GM08714 (cell line): ENCODE data around the gene PCDHB4.
"Not testable (repeated sequence)": the region's sequence is repeated elsewhere in the genome, so short reads cannot be mapped to it uniquely, and the experiment has no call there.

ENCODE experiments used
- H3K4me3 ChIP-seq: fragments of 200-500 bp; sonication (Bioruptor generic); 2 replicates; pipeline ENCODE4 v1.5.1; 2014; ENCODE audit warnings: mild to moderate bottlenecking, low read length, inconsistent platforms
- ZNF274 ChIP-seq: IDR thresholded peaks from 2 replicates; pipeline ENCODE4 v1.6.1; 2012; ENCODE audit warnings: mild to moderate bottlenecking, low read depth, low read length

Gene PCDHB4

DNA sequence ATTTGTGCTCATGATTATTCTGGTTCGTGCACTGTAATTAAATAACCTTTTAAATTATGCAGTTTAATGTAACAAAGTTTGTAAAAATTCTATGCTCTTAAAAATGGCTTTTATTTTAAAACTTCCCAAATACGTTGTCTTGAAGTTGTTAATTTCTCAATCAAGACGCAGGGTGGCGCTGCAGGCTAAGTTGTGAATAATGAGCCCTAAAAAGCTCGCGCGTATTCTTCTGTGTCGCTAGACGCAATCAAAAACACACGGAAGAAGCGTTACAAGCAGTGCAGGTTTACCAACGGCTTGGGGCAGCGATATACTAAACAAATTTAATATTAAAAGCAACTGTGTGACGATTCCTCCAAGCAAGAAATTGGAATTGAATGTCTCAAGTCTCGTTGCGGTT lies at the start of gene PCDHB4:
PCDHB4 (plus strand) TSS at position 256 of the 400 bp plus-strand sequence. CDS start 181 bp downstream, outside the sequence.
- TF ChIP-seq ZNF274 = no peak
- H3K4me3 ChIP-seq = no peak within 1 kb of the TSS

DNA sequence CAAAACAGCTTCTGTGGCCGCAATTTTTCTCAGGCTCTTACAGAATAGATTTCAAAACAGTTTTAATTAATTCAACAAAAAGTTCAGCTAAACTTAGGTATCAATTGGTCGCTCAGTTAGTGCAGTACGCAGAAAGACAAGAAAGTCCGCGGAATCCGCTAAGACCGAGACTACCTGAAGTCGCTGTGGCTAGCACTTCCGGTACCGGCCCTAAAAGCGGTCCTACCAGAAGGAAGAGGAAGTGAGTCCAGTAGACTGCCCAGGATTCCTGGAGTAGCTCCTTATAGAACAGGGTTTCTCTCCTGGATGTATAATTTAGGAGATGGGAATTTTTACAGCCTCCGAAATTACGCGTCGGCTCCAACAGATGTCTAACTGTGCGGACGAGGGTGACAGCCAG lies 43.8 kb upstream of the PCDHB4 start:
- H3K4me3 ChIP-seq = peak overlapping the region; percentile 16; the same call in 1 of the 2 replicates
- no peak for TF ChIP-seq ZNF274

DNA sequence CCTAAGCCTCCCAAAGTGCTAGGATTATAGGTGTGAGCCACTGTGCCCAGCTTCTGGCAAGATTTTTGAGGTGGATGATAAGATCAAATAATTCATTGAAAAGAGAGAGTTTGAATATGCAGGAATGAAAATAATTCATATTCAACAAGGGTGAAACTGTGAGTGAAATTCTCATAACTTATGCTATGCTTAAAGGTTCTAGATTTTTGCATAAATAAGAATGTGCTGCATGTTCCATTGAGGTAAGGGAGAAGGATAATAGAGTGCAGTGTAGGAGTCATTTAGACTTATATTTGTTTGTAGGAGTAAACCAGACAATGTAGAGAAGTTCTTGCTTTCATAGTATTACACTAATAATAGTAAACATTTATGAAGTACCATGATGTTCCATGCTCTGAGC lies 39.4 kb upstream of the PCDHB4 start:
- no peak for TF ChIP-seq ZNF274
- no peak overlapping the region for H3K4me3 ChIP-seq

GRCh38 chr5:141084487-141084989 lies 37.1 kb upstream of the PCDHB4 start:
- no peak for TF ChIP-seq ZNF274
- H3K4me3 ChIP-seq = peak overlapping the region; percentile 21

- no peak within 1 kb of the TSS for H3K4me3 ChIP-seq
Observed at GRCh38 chr5:141094481-141095262, 26.9 kb upstream of the PCDHB4 start, which contains the start of gene PCDHB2. Gene PCDHB2, plus strand, starts transcription at chr5:141094615. Its CDS starts 176 bp downstream, at chr5:141094791.

GRCh38 chr5:141095263-141095641 lies 26.4 kb upstream of the PCDHB4 start:
- TF ChIP-seq ZNF274 = no peak
- no peak overlapping the region for H3K4me3 ChIP-seq

More at GRCh38 chr5:141094481-141095262, 26.9 kb upstream of the PCDHB4 start, which contains the start of gene PCDHB2:
- no peak for TF ChIP-seq ZNF274

DNA sequence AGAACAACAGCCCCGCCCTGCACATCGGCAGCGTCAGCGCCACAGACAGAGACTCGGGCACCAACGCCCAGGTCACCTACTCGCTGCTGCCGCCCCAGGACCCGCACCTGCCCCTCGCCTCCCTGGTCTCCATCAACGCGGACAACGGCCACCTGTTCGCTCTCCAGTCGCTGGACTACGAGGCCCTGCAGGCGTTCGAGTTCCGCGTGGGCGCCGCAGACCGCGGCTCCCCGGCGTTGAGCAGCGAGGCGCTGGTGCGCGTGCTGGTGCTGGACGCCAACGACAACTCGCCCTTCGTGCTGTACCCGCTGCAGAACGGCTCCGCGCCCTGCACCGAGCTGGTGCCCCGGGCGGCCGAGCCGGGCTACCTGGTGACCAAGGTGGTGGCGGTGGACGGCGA lies 25.4 kb upstream of the PCDHB4 start:
- not testable (repeated sequence) for H3K4me3 ChIP-seq

DNA sequence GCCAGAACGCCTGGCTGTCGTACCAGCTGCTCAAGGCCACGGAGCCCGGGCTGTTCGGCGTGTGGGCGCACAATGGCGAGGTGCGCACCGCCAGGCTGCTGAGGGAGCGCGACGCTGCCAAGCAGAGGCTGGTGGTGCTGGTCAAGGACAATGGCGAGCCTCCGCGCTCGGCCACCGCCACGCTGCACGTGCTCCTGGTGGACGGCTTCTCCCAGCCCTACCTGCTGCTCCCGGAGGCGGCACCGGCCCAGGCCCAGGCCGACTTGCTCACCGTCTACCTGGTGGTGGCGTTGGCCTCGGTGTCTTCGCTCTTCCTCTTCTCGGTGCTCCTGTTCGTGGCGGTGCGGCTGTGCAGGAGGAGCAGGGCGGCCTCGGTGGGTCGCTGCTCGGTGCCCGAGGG lies 25.0 kb upstream of the PCDHB4 start:
- H3K4me3 ChIP-seq = not testable (repeated sequence)

GRCh38 chr5:141100243-141100805 lies 21.3 kb upstream of the PCDHB4 start, which contains the start of gene PCDHB3:
Gene PCDHB3, plus strand, starts transcription at chr5:141100473. Its CDS starts 177 bp downstream, at chr5:141100650.
- TF ChIP-seq ZNF274 = no peak
- H3K4me3 ChIP-seq = no peak within 1 kb of the TSS

DNA sequence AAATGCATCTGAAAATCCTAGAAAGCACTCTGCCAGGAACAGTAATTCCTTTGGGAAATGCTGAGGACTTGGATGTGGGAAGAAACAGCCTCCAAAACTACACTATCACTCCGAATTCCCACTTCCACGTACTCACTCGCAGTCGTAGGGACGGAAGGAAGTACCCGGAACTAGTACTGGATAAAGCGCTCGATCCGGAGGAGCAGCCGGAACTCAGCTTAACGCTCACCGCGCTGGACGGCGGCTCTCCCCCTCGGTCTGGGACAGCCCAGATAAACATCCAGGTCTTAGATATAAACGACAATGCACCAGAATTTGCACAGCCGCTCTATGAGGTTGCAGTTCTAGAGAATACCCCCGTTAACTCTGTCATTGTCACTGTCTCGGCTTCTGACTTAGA lies 20.6 kb upstream of the PCDHB4 start:
- no peak for TF ChIP-seq ZNF274
- no peak overlapping the region for H3K4me3 ChIP-seq

GRCh38 chr5:141102070-141102469 lies 19.5 kb upstream of the PCDHB4 start:
- not testable (repeated sequence) for H3K4me3 ChIP-seq

- not testable (repeated sequence) for H3K4me3 ChIP-seq
Observed at GRCh38 chr5:141102471-141102870, 19.1 kb upstream of the PCDHB4 start.

GRCh38 chr5:141105350-141105749 lies 16.3 kb upstream of the PCDHB4 start:
- no peak overlapping the region for H3K4me3 ChIP-seq
- no peak for TF ChIP-seq ZNF274

- TF ChIP-seq ZNF274 = no peak
- no peak overlapping the region for H3K4me3 ChIP-seq
Observed at GRCh38 chr5:141119250-141119649, 2.4 kb upstream of the PCDHB4 start.

DNA sequence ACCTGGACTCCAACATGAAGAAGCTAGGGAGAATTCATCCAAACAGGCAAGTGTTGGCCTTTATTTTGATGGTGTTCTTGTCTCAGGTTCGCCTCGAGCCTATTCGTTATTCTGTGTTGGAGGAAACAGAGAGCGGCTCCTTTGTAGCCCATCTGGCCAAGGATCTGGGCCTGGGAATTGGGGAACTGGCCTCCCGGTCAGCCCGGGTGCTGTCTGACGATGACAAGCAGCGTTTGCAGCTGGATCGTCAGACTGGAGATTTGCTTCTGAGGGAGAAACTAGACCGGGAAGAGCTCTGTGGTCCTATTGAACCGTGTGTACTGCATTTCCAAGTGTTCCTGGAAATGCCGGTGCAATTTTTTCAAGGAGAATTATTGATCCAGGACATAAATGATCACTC lies 367 bp downstream of the PCDHB4 start:
- H3K4me3 ChIP-seq = no peak overlapping the region
- no peak for TF ChIP-seq ZNF274

DNA sequence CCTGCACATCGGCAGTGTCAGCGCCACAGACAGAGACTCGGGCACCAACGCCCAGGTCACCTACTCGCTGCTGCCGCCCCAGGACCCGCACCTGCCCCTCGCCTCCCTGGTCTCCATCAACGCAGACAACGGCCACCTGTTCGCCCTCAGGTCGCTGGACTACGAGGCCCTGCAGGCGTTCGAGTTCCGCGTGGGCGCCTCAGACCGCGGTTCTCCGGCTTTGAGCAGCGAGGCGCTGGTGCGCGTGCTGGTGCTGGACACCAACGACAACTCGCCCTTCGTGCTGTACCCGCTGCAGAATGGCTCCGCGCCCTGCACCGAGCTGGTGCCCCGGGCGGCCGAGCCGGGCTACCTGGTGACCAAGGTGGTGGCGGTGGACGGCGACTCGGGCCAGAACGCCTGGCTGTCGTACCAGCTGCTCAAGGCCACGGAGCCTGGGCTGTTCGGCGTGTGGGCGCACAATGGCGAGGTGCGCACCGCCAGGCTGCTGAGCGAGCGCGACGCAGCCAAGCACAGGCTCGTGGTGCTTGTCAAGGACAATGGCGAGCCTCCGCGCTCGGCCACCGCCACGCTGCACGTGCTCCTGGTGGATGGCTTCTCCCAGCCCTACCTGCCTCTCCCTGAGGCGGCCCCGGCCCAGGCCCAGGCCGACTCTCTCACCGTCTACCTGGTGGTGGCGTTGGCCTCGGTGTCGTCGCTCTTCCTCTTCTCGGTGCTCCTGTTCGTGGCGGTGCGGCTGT lies 1.9 kb downstream of the PCDHB4 start:
- H3K4me3 ChIP-seq = not testable (repeated sequence)
